Measurements from ENCODE around the gene HDAC11. TPM values are rescaled to one million over a fixed set of nuclear protein-coding genes. Genes with fewer than 3 reads are reported as not detected.
"Not testable (repeated sequence)": the region's sequence is repeated elsewhere in the genome, so short reads cannot be mapped to it uniquely, and the experiment has no call there.

The HDAC11 gene
- total RNA-seq, 1 donor from 2014 or later: 14.4 TPM

DNA sequence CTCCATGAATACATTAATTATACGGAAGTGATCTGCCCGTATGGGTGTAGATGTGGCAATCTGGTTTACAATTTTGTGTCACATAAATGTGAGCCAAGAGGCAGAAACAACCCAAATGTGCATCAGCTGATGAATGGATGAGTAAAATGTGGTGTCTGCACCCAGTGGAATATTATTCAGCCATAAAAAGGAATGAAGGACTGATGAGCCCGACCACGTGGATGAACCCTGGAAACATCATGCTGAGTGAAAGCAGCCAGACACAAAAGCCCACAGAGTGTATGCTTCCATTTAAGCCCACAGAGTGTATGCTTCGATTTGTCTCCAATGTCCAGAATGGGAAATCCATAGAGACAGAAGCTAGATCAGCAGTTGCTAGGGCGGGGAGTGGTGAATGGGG lies 41.2 kb downstream of the HDAC11 start:
- H3K4me3 Mint-ChIP-seq (ENCODE audit: low read depth): no peak overlapping the region
- H3K27ac Mint-ChIP-seq: no peak overlapping the region
- H3K36me3 Mint-ChIP-seq (ENCODE audit: insufficient read depth): peaks cover 1% of the 10 kb centered on the region
- DNase-seq (ENCODE audit: low spot score, unreplicated experiment): no peak
- H3K27me3 Mint-ChIP-seq: peaks cover 3% of the 10 kb centered on the region
- H3K4me1 Mint-ChIP-seq (ENCODE audit: low read depth): no peaks in the 10 kb centered on the region
- TF ChIP-seq CTCF (IDR thresholded peaks at IDR 0.05; ENCODE audit: unreplicated experiment): no peak
- peaks cover 6% of the 10 kb centered on the region for H3K9me3 Mint-ChIP-seq (ENCODE audit: low read depth)

- H3K27ac Mint-ChIP-seq; H3K4me1 Mint-ChIP-seq (ENCODE audit: low read depth); H3K4me3 Mint-ChIP-seq (ENCODE audit: low read depth); H3K36me3 Mint-ChIP-seq (ENCODE audit: insufficient read depth); H3K27me3 Mint-ChIP-seq; DNase-seq (ENCODE audit: low spot score, unreplicated experiment); H3K9me3 Mint-ChIP-seq (ENCODE audit: low read depth): not testable (repeated sequence)
Measured at GRCh38 chr3:13521749-13522148, 41.6 kb downstream of the HDAC11 start.

DNA sequence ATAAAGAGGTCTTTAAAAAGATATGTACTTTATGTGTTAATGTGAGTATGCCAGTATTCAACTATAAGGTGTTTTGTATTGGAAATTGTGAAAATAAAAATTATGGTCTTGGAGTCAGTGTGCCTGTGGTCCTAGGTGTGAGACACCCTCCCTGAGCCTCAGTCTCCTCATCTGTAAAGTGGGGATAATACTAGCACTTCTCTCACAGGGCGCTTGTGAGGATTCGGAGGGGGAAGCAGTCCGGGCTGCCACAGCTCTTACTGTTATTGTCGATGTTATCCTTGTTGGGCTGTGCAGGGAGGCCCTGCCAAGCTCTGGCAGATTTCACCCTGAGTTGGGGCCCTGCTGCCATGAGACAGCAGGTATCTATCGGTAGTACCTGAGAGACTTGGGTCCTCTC lies 42.1 kb downstream of the HDAC11 start:
- Mint-ChIP-seq H3K9me3 (ENCODE audit: low read depth) (peaks cover 6% of the 10 kb centered on the region), H3K27ac (no peak overlapping the region), H3K4me1 (ENCODE audit: low read depth) (no peaks in the 10 kb centered on the region), H3K36me3 (ENCODE audit: insufficient read depth) (peaks cover 1% of the 10 kb centered on the region), H3K4me3 (ENCODE audit: low read depth) (no peak overlapping the region), H3K27me3 (peaks cover 3% of the 10 kb centered on the region)
- TF ChIP-seq CTCF (IDR thresholded peaks at IDR 0.05; ENCODE audit: unreplicated experiment): no peak
- DNase-seq (ENCODE audit: low spot score, unreplicated experiment): no peak

DNA sequence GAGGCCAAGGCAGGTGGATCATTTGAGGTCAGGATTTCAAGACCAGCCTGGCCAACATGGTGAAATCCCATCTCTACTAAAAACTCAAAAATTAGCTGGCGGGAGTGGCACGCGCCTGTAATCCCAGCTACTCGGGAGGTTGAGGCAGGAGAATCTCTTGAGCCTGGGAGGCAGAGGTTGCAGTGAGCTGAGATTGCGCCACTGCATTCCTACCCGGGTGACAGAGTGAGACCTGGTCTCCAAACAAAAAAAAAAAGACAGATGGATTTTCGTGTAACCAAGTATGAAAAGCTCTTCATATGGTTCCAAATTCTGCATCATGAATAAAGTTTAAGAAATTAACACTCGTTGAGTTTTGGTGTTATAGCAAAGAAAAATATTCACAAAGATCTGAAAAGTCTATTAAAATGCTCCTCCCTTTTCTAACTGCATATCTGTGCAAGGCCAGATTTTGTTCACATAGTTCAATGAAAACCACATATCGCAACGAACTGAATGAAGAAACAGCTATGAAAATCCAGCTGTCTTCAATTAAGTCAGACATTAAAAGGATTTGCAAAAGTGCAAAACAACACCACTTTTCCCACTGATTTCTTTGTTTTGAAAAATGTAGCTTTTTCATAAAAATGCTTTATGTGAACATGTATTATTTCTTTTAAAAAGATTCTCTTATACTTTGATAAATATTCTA lies 45.0 kb downstream of the HDAC11 start:
- Mint-ChIP-seq H3K27ac (no peak overlapping the region), H3K4me3 (ENCODE audit: low read depth) (no peak overlapping the region)
- TF ChIP-seq CTCF (IDR thresholded peaks at IDR 0.05; ENCODE audit: unreplicated experiment): no peak

DNA sequence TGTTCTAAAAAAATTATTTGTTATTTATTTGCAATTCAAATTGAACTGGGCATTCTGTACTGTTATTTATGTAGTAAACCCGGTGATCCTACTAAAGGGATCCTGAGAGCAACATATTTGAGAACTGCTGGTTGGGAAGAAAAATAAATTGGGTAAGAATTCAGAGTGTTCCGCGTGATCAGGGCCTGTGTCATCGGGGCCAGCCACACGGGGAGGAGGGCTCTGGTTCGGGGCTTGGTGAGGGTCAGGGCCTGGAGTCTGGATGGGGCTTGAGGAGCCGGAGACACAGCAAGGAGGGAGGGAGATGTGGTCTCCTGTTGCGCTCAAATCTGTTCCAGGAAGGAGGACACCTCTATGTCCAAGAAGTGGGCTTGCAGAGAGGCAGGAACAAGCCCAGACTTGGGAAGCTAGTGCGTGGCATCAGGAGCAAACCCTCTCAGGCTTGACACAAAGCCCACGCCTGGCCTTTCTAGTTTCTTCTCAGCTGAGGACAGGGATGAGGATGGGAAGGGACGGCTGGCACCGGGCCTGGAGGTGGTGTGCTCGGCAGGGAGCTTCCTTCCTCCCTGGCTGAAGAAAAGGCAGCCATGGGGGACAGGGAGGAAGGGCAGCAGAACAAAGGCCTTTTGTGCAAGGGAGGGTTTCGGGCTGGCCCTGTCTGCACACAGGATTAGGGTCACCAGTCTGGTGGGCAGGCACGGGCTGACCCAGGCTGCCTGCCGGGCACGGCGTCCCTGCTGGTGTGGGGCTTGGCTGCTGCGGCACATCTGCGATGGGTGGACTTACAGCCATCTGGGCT lies 45.9 kb downstream of the HDAC11 start:
- H3K27me3 Mint-ChIP-seq: peaks cover 11% of the 10 kb centered on the region
- TF ChIP-seq CTCF (IDR thresholded peaks at IDR 0.05; ENCODE audit: unreplicated experiment): no peak
- H3K4me1 Mint-ChIP-seq (ENCODE audit: low read depth): no peaks in the 10 kb centered on the region
- no peak overlapping the region for H3K4me3 Mint-ChIP-seq (ENCODE audit: low read depth)
- no peak for DNase-seq (ENCODE audit: low spot score, unreplicated experiment)
- peaks cover 1% of the 10 kb centered on the region for H3K36me3 Mint-ChIP-seq (ENCODE audit: insufficient read depth)
- peaks cover 6% of the 10 kb centered on the region for H3K9me3 Mint-ChIP-seq (ENCODE audit: low read depth)
- no peak overlapping the region for H3K27ac Mint-ChIP-seq

More for the DNA sequence above, 45.0 kb downstream of the HDAC11 start:
- no peak for DNase-seq (ENCODE audit: low spot score, unreplicated experiment)
- Mint-ChIP-seq H3K27me3 (peaks cover 11% of the 10 kb centered on the region), H3K4me1 (ENCODE audit: low read depth) (no peaks in the 10 kb centered on the region), H3K9me3 (ENCODE audit: low read depth) (peaks cover 6% of the 10 kb centered on the region), H3K36me3 (ENCODE audit: insufficient read depth) (peaks cover 1% of the 10 kb centered on the region)

DNA sequence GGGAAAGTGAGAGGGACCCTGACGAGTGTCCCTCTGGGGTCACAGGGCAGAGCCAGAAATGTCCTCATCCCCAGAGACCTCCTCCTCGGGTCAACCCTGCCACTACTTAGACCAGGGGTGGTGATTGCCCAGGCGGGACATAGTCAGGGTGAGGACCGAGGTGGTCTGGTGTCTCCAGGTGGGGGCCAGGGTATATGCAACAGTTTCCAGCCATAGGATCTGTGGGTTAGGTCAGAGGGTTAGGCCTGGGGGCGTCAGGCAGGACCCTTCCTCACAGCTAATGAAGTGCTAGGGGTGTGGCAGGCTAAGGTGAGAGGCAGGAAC lies 46.5 kb downstream of the HDAC11 start:
- no peak for TF ChIP-seq CTCF (IDR thresholded peaks at IDR 0.05; ENCODE audit: unreplicated experiment)
- Mint-ChIP-seq H3K27ac (no peak overlapping the region), H3K27me3 (peaks cover 11% of the 10 kb centered on the region), H3K36me3 (ENCODE audit: insufficient read depth) (no peaks in the 10 kb centered on the region), H3K9me3 (ENCODE audit: low read depth) (peaks cover 3% of the 10 kb centered on the region), H3K4me1 (ENCODE audit: low read depth) (no peaks in the 10 kb centered on the region), H3K4me3 (ENCODE audit: low read depth) (no peak overlapping the region)
- no peak for DNase-seq (ENCODE audit: low spot score, unreplicated experiment)
